GM18870 (cell line): Measurements from ENCODE around the gene PCK1.

Source experiments
- ATAC-seq: cut with Tn5 transposase; IDR thresholded peaks from one replicate; pipeline ENCODE4 v1.9.1; 2021; ENCODE audit warnings: moderate library complexity; ENCODE audit not compliant: unreplicated experiment

The PCK1 gene

DNA sequence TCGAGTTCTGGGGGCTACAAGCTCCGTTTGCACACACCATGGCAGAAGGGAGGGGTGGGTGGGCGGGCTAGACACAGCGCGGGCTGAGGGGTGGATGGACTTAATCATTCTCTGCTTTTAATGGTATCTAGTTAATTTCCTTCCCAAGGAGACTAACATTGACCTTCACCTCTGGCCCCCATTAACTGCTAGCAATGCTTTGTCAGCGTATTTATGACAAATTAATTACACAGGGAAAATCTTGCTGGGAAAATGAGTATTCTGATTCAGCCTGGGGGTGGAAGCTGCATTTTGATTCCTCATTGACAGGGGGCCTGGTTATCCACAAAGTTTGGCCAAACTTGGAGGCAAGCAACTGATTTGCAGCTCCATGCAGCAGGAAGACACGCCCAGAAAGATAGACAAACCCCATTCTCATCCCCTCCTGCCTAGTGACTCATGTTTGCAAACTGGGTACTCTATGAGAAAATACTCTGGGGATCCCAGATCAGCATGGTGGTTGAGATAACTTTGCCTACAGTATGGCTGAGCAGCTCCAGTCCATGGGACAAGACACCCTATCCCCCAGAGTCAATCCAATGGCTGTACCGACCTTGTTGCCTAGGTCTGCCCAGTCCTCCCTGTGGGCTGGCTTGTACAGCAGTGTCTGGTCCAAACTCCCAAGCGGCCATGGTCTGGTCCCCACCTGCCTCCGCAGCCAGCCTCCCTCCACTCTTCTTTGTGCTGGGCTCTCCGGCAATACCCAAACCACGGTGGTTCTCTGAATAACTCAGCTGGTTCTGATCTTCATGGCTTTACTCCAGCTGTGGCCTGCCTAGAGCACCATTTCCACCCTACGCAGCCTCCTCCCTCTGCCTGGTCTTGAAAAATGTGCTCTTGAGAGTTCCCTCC, 39.7 kb downstream of the PCK1 start:
- ATAC-seq = peak; percentile 52

DNA sequence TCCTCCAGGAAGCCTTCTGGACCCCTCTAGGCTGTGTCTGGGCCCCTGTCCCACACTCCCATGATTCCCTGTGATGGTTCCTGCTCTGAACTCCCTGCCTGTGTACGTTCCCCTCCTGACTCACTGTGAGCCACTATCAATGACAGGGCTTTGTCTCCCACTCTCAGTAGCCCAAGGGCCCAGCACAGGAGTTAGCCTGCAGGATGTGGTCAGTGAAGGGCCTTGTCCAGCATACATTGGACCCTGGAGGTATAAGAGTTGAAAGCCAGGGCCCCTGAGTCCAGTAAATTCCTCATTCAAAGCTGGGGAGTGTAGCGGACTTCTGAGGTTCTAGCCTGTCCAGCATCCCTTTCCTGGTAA, 40.3 kb downstream of the PCK1 start:
- ATAC-seq = no peak

DNA sequence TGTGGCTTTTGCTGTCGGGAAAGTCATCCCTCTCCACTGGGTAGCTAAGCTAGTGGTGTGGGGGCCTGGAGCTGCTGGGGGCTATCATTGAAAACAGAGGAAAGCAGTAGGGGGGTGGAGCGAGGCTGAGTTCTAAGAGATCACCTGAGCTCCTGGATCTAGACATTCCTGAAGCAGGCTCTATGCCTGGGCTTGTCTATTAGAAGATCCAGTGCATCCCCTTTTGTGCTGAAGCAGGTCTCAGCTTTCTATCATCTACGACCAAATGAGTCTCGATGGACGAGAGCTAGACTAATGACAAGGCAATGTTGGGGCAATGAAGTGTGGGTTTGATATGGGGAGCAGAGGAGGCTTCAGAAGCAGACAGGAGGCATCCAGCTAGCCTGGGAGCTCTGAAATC, 40.8 kb downstream of the PCK1 start:
- no peak for ATAC-seq

DNA sequence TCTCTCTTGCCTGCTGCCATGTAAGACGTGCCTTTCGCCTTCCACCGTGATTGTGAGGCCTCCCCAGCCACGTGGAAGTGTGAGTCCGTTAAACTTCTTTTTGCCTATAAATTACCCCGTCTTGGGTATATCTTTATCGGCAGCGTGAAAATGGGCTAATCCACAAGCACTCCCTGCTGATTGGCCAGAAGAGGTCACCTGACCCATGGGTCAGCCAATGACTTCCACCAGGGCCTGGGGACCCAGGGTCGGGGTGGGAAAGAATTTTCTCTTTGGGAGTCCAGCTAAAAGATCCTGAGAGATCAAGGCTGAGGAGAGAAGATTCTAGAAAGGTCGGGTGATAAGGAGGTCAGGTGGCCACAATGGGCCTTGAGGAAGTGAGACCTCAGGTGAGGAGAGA, 42.2 kb downstream of the PCK1 start:
- no peak for ATAC-seq

DNA sequence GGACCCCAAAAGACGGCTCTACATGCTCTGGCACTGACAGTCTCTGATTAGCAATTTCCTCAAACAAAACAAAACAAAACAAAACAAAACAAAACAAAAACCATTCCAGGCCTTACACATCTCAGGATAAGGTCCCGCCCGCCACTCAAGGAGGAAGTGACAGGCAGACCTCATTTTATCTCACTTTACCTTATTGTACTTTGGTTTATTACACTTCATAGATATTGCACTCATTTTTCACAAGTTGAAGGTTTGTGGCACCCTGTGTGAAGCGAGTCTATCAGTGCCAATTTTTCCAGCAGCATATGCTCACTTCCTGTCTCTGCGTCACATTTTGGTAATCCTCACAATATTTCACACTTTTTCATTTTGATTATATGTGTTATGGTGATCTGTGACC, 44.1 kb downstream of the PCK1 start:
- no peak for ATAC-seq

DNA sequence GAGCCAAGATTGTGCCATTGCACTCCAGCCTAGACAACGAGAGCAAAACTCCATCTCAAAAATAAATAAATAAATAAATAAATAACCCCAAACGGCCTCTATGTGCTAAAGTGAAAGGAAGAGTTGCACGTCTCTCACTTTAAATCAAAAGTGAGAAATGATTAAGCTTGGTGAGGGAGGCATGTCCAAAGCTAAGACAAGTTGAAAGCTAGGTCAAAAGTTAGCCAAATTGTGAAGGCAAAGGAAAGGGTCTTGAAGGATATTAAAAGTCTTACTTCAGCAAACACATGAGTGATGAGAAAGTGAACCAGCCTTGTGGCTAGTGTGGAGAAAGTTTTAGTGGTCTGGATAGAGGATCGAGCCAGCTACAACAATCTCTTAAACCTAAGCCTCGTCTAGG, 45.0 kb downstream of the PCK1 start:
- ATAC-seq = no peak

DNA sequence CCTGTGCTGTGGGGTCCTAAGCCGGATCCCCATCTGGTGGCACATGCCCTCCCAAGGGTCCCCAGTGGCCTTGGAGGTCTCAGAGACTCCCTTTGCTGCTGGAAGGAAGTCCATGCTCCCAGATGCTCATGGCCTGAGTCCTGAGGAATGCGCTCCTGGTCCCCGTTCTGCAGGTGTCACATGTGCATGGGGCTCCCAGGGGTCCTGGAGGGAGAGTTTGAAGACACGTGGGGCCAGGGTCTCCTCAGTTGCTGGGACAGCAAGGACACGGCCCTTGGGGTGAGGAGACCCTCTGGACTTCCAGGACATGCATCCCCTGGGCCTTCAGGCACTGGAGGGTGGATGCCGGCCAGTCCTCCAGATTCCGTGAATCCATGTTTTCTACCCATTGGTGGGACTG, 47.6 kb downstream of the PCK1 start:
- ATAC-seq = no peak

DNA sequence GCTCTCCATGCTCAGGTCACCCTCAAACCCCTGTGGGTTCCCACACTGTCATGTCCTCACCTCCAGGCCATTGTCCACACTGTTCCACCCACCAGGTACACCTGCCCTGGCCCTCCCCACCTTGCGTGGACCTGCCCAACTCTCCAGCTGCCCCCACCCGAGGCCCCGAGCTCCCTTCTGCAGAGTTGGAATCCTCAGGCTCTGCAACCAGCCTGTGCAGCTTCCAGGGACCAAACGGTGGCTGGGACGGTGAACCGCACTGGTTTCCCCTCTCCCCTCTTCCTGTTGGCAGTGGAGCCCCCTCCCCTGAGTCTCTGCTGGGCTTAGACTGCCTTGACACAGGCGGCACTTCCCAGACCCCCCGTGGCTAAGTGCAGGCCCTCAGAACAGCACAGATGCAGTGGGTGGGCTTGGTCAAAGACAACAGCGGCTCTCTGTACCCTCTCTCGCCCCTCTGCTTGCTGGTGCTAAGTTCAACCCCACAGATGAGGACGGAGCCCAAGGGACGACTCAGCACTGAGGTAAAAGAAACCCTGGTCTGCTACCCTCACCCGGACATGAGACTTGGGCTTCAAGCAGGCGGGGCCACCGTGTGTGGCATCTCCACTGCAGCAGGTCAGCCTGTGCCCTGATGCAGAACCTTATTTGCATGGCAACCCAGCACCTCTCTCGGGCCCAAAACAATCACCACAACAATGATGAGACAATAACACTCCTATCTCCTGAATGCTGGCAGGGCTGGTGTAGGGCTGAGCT, 48.4 kb downstream of the PCK1 start:
- no peak for ATAC-seq

DNA sequence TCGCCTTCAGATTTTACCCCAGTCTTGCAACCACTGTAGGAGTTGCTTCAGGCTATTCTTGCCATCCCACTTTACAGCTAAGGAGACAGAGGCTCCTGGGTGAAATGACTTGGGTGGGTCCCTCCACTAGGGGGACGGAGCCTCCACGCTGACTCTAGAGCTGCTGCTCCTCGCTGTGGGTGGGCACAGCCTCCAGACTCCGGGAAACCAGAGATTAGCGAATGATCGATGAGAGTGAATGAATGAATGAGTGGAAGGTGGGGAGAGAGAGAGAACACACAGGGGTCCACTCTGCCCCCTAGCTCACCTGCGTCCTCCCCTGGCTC, 48.9 kb downstream of the PCK1 start:
- no peak for ATAC-seq

DNA sequence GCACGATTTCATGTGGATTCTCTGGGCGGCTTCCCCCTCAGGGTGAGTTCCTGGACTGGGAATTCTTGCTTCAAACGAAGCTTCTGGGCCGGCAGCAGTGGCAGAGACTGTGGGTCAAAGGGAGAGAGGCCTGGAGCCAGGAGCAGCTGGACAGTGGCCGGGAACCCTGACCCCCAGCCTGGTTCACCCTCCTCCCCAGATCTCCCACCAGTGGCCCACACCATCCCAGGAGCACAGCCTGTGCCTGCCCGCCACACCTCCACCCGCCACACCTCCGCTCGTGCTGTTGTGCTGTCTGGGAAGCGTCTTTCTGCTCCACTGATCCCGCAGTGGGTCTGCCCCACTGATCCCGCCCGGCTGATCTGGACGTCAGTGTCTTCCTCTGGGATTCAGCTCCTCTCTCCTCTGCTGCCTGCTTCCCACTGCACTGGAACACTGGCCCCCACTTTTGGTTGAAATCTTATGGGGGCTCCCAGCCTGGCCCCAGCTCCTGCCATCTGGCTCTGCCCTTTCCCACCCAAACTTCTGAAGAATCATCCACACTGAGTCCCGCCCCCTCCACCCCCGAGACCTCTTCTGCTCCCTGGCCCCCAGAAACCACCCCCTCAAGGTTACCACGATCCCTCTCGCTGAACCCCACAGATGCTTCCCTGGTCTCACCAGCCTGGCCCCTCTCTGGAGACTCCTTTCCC, 49.5 kb downstream of the PCK1 start:
- ATAC-seq = no peak

DNA sequence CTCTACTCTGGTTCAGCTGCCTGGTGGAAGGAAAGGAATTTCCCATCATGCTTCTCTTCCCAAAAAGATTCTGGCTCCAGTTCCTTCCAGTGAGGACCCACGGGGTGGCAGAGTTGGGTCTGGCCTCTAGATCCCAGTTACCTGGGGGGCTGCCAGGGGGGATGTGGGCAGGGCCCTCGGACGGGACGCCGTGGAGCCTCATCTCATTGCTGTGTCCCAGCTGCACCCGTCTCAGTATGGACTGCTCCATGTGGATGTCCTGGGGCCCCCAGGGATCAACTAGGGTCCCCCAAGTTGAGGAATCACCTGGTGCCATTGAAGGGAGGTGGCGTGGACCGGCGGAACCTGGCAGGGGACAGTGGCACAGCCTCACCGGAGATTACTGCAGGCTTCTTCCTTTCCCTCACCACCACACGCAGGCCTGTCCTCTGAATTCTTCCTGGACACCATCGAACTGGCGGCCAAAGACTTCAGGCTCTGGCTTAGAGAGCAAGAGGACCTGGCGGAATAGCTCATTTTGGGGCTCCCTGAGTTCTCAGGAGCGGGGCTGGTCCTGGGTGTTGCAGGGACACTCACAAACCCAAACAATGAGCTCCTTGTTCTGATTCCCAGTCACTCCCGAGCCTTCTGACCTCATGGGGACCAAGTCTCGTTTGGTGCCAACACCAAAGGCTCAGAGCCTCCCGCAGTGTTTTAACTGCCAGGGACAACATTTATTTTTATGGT, 50.8 kb downstream of the PCK1 start:
- ATAC-seq = no peak

DNA sequence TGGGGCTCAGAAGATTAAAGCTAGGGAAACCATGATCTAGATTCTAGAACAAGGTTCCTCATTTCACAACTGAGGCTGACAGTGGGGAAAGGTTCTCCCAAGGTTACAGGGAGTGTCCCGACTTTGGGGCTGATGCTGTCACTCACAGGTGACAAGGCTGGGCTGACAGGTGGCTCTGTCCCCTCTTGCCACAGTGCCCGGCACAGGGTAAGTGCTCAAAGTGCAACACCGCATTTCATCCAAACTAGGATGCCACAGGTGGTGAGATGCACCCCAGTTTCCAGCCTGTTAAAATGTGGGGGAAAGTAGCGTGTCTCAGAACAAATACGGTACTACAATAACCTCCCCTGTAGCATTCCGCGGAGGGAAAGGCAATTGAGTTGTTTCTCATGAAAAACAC, 51.5 kb downstream of the PCK1 start:
- no peak for ATAC-seq

DNA sequence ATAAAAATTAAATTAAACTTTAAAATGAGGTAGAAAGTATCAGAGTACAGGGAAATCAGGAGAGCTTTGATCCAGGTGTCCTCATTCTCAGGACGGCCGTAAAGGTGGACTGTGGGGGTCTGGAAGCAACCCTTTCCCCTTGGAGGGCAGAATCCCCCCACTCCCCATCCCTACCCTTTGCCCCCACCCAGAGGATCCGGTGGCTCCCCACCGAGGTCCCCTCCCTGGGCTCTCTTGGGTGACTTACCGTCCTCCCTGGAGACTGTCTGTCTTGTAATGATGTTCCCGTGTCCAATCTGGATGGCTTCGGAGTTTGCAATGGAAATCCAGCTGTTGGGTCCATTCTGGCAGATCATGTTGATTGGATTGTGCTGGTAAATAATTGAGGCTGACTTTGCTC, 52.0 kb downstream of the PCK1 start:
- ATAC-seq = no peak

DNA sequence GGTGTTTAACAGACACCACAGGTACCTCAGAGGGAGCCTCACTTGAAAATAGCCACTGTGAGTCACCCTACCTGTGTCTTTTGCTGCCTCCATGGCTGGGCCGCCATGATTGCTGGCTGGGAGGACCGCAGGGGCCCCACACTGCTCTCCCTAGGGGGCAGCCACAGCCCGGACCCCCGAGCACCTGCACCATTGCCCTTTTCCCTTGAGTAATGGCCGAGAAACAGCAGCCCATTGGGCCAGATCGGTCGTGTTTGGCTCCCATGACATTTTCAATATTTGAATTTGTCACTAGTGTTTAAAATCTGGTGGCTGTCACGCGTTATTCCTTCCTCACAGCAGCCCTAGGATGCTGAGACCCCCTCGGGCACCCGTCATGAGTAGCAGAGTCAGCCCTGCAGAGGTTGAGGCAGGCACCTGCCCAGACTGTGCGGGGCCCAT, 52.6 kb downstream of the PCK1 start:
- ATAC-seq = no peak

DNA sequence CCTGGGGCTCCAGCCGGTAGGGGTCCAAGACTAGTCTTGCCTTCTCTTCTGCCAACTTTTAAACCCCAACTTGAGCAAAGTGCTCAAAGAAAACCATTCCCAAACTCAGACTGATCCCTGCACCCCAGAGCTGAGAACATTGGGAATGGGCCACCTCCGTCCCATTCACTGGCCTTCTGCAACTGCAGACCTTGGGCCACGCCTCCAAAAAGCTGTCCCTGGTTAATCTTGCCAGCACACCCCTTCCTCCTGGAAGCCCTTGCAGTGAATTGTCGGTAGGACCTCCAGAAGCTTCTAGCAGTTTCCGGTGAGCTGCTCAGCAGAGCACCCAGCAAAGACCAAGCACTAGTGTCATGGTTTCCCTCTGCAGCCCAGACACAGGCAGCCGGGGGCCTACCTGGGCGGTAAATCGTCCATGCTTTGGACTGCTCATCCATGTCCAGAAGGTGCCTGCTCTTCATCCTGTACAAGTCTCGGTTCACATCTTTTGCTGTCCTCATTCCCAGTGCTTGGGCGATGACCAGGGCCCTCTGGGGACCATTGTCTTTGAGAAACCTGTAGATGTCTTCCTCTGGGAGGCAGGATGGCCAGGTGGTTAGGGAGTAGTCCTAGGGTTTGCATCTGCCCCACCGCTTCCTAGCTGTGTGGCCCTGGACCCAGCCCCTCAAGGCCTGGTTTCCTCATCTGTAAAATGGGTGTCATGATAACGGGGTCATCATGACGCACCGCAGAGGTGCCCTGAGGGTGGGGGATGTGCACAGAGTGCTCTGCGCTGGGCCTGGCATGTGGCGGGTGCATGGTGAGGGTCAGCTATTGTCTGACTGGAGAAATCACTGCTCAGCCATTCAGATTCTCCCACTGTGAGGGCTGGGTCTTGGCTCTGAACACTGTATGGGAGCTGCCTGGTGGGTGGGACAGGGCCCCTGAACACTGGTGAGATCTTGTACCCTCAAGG, 53.9 kb downstream of the PCK1 start:
- no peak for ATAC-seq

DNA sequence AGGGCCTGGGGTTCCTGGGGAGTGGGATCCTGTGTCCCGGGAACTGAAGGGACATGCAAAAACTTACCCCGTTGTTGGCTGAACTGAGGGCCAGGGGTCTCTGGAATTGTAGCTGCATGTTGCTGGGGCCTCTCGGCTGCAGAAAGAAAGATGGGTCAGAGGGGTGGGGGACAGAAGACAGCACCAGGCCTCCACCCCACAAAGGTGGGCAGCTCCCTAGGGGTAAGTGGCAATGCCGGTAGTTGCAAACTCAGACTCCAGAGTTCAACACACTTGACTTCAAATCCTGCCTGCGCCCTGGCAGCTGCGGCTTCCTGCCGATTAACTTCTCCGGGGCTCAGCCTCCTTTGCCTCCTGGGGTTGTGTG, 54.5 kb downstream of the PCK1 start:
- no peak for ATAC-seq

DNA sequence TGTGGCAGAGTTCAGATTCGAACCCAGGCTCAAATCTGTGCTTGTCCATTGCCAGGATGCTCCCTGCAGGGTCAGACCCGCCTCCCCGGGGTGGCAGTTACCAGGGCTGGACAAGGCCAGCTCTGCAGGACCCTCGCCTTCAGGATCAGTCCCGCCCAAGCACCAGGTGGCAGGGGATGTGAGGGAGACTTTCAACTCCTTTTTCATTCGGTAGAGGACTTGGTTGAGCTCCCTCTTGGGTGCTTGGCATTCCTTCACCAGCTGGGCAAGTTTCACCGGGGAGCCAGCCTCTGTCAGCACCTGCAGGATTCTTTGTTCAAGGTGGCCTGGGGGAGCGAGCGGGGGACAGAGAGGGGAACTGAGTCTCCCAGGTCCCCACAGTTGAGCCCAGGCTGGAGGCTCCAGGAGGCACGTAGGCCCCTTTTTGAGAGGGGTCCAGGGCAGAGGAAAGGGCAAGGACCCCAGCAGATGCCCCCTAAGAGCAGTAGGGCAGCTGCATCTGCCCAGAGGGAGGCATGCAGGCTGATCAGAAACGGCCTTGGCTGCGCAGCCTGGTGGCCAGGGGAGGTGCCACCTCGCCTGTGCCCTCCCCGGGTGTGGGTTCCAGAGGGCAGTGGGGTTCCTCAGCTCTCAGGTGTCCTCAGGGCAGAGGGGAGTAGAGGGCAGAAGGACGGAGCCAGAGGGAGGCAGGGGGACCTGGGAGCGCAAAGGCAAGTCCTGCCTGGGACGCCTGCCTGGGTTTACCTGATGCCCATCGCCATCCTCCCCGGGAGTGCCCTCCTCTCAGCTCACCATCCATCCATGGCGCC, 55.4 kb downstream of the PCK1 start:
- ATAC-seq = no peak

DNA sequence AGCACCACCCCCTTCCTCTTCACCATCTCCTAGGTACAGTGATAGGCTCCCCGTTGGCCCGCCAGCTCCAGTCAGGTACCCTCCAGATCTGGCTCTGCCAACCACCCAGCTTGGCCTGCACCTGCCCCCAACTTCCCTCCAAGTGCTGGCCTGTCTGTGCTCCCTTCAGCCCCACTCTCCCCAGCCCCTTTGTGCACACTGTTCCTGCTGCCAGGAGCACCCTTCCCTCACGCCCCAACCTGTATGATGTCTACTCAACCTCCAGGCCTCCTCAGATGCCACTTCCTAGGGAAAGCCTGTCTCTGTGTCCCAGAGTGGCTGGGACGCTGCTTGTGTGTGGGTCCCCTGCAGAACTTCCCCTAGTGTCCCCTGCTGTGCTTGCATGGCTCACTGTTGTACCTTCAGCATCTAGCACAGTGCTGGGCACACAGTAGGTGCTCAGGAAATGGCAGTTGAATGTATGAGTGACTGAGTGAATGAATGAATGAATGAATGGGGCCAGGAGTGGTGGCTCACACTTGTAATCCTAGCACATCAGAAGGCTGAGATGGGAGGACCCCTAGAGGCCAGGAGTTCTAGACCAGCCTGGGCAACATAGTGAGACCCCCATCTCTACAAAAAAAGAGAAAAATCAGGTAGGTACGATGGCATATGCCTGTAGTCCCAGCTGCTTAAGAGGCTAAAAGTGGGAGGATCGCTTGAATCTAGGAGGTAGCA, 56.3 kb downstream of the PCK1 start:
- no peak for ATAC-seq
